Activated CD8-positive, alpha-beta memory T cell treated with anti-CD3 and anti-CD28 coated beads for 48 hours (primary cell): Measurements from ENCODE around the gene SLC16A8.

Source experiments
- DNase-seq, 3 experiments: peaks; one replicate each; pipeline ENCODE4 v3.0.0-alpha.2; 2020; ENCODE audit warnings: low read depth in 2 of 3, low spot score in 2 of 3

Gene SLC16A8

DNA sequence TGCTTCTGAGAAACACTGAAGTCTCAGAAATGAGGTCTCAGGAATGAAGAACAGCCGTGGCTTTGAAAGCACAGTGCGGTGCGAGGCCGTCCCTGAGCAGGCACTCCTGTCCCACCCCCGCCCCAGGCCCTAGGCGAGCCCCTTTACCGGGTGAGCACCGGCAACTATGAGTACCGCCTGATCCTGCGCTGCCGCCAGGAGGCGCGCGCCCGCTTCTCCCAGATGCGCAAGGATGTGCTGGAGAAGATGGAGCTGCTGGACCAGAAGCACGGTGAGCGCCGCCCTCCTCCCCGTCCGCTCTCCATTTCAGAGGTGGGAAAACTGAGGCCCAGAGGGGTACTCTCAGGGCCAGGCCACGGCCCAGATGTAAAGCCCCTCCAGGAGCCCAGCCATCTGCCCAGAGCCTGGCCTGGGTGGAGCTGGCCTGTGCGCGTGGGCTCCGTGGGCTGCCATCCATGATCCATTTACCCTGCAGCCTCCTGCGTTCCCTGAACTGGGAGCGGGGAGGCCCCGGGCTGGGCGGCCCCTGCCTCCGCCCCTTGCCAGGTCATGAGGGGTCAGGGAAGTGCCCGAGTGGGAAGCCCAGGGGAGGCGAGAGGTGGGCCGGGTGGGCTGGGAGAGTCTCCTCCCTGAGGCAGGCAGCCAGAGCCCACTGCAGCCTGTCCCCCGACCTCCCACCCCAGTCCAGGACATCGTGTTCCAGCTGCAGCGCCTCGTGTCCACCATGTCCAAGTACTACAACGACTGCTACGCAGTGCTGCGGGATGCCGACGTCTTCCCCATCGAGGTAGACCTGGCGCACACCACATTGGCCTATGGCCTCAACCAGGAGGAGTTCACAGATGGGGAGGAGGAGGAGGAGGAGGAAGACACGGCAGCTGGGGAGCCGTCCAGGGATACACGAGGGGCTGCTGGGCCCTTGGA is 9.5 kb downstream of the SLC16A8 start:
- DNase-seq: no peak

GRCh38 chr22:38073150-38074130 is 10.5 kb downstream of the SLC16A8 start:
- no peak for DNase-seq

DNA sequence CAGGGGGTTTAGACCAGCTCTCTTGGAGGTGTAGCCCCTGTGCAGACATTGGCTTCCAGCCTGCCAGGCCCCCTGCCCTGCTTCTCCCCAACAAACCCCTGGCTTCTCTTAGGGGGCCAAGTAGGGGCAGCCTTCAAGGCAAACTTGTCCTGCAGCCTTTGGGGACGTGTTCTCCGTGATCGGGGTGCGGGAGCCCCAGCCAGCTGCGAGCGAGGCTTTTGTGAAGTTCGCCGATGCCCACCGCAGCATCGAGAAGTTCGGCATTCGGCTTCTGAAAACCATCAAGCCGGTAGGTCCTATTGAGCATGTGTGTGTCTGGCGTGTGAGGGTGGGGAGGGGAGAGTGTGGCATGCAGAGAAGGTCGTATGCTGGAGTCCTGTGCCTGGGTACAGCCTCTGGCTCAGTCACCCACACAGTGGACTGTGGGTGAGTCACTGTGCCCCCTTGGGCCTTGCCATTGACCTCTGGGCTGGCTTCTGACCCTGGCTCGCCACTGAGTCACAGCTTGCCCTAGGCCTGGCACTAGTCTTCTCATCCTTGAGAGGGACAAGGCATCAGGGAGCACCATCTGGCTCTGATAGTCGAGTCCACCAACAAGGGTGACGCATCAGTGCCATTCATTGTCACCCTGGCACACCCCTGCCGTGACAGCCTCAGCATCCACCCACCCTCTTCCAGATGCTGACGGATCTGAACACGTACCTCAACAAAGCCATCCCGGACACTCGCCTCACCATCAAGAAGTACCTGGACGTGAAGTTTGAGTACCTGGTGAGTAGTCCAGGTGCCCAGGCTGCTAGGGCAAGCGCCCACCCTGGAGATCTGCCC is 11.4 kb downstream of the SLC16A8 start:
- no peak for DNase-seq

DNA sequence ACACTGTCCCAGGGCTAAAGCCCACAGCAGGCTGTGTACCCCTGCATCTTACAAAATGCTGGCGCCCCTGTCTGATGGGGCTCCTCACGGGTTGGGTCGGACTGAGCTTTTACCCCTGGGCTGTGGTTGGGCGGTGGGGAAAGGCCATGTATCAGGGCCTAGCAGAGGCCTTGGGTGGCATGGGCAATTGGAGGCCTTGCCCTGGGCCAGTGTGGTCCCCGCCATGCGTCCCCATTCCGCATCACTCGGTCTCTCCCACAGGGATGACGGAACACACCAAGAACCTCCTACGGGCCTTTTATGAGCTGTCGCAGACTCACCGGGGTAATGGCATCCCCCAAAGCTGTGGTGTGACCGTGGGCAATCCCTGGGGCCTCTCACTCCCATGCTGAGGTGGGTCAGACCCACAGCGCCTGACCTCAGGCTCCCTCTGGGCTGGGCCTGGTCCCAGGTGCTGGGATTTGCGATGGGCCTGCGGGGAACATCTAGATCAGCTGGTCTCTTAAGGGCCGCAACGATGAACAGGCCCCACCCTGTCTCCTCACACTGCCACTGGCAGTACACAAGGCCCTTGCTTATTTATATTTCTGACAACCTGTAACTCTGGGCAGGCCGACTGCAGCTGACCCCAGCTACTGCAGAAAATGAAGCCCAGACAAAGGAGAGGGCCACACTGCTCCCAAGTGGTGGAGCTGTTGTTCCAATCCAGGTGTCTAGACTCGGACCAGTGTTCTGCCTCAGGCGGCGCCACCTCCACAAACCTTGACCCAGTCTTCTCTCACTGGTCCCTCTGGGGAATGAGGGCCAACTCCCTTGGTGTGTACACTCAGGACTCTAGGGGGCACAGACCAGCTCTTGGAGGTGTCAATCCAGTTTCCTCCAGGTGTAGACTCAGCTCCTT is 12.3 kb downstream of the SLC16A8 start:
- no peak for DNase-seq

DNA sequence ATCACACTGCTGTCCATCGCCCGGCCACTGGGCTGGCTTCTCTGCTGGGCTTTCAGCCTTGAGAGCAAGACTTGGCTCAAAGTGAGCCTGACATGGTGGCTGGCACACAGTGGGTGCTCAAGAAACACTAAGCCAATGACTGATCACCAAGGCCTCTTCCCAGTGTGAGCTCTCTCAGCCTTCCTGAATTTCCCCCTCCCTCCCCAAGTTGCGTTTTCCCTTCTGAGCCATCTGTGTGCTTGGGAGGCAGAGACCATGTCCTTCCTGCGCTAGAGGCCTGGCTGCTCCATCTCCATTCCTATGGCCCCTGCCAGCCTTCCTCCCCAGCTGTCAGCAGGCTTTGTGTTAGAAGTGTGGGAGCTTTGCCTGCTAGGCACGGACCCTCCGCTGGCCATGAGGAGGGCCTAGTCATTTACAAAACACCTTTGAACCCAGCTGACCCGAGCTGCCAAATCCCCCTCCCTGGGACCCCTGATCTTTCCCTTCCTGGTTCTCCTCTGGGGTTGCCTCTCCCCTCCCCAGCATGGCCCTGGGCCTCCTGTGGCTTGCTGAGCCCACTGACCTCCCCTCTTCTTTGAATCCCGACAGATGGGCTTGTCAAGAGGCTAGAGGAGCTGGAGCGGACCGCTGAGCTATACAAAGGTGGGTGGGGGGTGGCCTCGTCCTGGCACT is 13.6 kb downstream of the SLC16A8 start:
- DNase-seq: no peak

- no peak for DNase-seq
Measured at GRCh38 chr22:38069372-38070249, 14.4 kb downstream of the SLC16A8 start.

GRCh38 chr22:38068641-38069371 is 15.2 kb downstream of the SLC16A8 start:
- DNase-seq: no peak

GRCh38 chr22:38067761-38068360 is 16.1 kb downstream of the SLC16A8 start:
- DNase-seq: no peak

- DNase-seq: no peak
Measured at GRCh38 chr22:38067028-38067415, 17.0 kb downstream of the SLC16A8 start.

- DNase-seq: no peak
Measured at GRCh38 chr22:38066381-38067027, 17.5 kb downstream of the SLC16A8 start.

DNA sequence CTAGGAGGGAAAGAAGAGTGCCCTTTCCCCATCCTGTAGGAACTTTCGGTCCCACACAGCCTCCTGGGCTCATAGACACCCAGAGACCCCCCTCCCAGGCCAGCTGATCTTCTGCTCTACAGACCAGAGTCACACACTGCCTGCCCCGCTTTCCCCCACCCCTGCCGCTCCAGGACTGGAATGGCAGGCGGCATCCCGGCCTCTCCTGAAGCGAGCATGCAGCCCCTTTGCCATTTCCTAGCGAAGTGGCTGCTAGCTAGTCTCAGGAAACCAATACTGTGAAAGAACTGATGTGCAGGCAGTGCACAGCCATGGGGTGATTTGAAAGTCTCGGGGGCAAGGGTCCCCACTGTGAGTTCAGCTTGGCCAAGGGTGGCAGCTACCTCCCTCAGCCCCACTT is 18.4 kb downstream of the SLC16A8 start:
- no peak for DNase-seq

GRCh38 chr22:38062791-38063190 is 21.2 kb downstream of the SLC16A8 start:
- no peak for DNase-seq

DNA sequence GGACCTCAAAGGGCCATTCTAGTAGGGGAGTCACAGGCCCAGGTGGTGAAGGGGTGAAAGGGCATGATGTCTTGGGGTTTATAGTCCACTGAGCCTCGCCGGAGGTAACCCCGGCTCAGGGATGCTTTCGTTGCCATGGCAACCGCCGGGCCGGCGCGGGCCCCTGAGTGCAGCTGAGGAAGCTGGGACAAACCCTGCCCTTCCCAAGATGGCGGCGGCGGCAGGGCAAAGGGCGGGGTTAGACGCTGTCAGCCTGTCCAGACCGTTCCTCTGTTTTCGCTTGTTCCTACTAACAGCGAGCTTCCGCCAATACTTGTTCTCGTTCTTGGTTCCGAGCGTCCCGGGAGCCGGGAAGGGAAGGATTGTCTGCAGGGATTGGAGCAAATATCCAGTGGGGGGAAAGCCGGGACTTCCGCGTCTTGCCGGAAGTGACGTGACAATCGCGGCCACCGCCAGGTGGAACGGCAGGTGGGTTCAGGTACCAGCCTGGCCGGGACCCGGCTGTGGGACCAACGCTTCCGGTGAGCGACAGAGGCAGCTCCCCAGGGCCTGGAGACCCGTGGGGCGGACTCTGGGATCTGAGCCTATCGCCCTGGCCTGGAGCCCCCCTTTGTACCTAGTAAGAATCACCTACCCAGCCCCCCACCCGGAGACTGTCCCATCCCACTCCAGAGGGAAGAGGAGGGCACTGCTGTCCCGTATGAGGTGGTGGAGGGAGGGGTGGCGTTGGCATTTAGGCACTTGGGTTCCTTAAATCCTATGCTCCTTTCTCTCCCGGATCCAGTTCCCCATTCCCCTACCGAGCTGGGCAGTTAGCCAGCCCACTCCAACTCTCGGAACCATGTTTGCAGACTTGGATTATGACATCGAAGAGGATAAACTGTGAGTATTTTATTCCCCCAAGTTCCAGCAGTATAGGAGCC is 26.8 kb downstream of the SLC16A8 start, which contains the start of gene PICK1:
PICK1 (plus strand) TSS at position 436 of the 923 bp plus-strand sequence; CDS start at position 842, 406 bp downstream.
- peak; percentile 59 to 75 (median 64) for DNase-seq

DNA sequence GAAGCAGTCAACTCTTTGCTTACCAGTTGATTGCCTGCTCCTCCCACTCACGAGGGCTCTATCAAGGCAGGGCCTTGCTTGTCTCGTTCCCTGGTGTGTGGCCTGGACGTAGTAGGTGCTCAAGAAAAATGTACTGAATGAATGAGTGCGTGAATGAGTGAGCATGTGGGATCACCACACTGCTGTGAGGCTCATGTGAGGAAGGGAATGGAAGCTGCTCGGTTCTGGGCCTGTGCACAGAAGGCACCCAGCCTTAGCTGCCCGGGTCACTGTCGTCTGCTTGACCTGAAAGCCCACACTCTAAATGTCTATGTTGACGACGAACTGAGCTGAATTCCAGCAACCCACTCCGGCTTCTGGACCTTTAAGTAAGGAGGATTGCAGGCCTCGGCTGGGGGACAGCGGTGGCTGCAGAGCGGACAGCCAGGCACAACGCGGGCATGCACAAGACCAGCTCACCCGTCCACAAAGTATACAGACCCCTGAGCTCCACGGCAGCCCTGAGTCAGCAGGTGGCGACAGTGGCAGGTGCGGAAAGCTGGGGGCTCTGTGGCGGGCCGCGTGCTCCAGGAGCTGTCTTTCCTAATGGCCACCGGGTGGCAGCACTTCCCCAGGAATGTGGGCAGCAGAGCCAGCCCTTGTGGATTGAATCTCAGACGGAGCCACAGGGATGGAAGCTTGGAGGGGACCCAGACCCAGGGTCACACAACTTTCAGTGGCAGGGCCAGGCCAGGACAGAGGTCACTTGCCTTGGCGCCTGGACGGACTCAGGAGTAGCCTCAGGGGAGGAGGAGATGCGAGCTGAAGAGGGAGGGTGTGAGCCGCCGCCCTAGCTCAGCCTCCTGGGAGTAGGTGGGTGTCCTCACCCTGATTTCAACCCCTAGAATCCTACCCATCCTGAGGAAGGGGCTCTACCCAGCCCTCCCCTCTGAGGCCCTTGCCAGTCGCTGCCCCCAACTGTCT is 31.8 kb downstream of the SLC16A8 start:
- DNase-seq: peak; percentile 45 to 58 (median 51)
